Right lobe of liver (tissue), 6 donors: ENCODE results near the gene TBC1D8. TPM values are rescaled to one million over a fixed set of nuclear protein-coding genes. Genes with fewer than 3 reads are reported as not detected.
A peak's percentile ranks its signal among the peaks of the same experiment; 100 is the strongest.

ENCODE experiments used
- ATAC-seq, 4 donors: fragments of 200-7000 bp; cut with Tn5 transposase; one replicate each; pipeline ENCODE4 v1.9.1; 2020; ENCODE audit warnings: mild to moderate bottlenecking in 4 of 4, moderate library complexity in 4 of 4
- DNase-seq, 3 donors: peaks; one replicate each; pipeline ENCODE4 v3.0.0-alpha.2; 2020
- H3K27ac ChIP-seq, 3 donors: fragments of 200-600 bp; one replicate each; pipeline ENCODE4 v1.8.0; 2022
- H3K27me3 ChIP-seq, 2 donors: fragments of 200-600 bp; one replicate each; pipeline ENCODE4 v1.8.0; 2022
- H3K36me3 ChIP-seq, 4 donors: fragments of 200-600 bp; sonication (generic) in 1 of 4; one replicate each; pipeline versions ENCODE4 v1.5.1 to v1.8.0; 2017 to 2022; ENCODE audit warnings: control low read depth in 1 of 4
- H3K4me1 ChIP-seq, 4 donors: fragments of 200-600 bp; sonication (generic) in 1 of 4; one replicate each; pipeline versions ENCODE4 v1.5.1 to v1.8.0; 2017 to 2022; ENCODE audit warnings: control low read depth in 1 of 4
- H3K4me3 ChIP-seq, 3 donors: fragments of 200-600 bp; one replicate each; pipeline ENCODE4 v1.8.0; 2022
- H3K9me3 ChIP-seq, 4 donors: fragments of 200-600 bp; sonication (generic) in 1 of 4; one replicate each; pipeline versions ENCODE4 v1.5.1 to v1.8.0; 2017 to 2022; ENCODE audit warnings: control low read depth in 1 of 4
- POLR2A ChIP-seq: fragments of 450-650 bp; IDR thresholded peaks from one replicate; pipeline ENCODE4 v1.6.1; 2017; ENCODE audit warnings: antibody characterized with exemption, mild to moderate bottlenecking
- WGBS: methylation state at CpG from one replicate; pipeline ENCODE4 v1.1.6; 2018; ENCODE audit warnings: low coverage, low lambda C conversion rate; ENCODE audit not compliant: insufficient coverage; ENCODE audit errors: missing lambda C conversion rate; 5-methylcytosine and 5-hydroxymethylcytosine counted together
- intact Hi-C, 2 donors: fragments of 100-400 bp; cut with DNase I; formaldehyde crosslinking; loops; one replicate each; pipeline versions ENCODE4 v1.11.2 to v1.14.1; 2022
- total RNA-seq, 6 experiments: library from RNA; depleted of rRNA in 2 of 6; stranded (reverse); fragments of >200 nt in 2 of 6; fragmentation: NEBNext Ultra II Directional in 3 of 6; extraction: Animal tissue kit (Norgen Biotek cat#: 25700) in 3 of 6; gene quantifications; one replicate each; pipeline versions ENCODE4 v1.1.0 to v1.2.4, GENCODE V29; 2016 to 2023
- TF ChIP-seq, protein P1 (sequence below), 4 donors: fragments of 200-600 bp in 3 of 4; fragments of 450-650 bp in 1 of 4; IDR thresholded peaks; one replicate each; pipeline versions ENCODE4 v1.5.1 to v1.8.0; 2016 to 2022; ENCODE audit warnings: antibody characterized with exemption in 4 of 4, mild to moderate bottlenecking in 2 of 4
- donor health status: DM: no; HTN: yes; CAD: no.
- donor health status: DM: no; HTN: no; CAD: no.
- donor health status: DM: no; HTN: no; CAD: no.
- donor health status: DM: no; HTN: yes; CAD: no.
- donor health status: DM: no; HTN: yes; CAD: no.

TBC1D8 gene
- total RNA-seq, 6 experiments from 2014 or later, result 17.3 to 31.2 (median 21.5) TPM

DNA sequence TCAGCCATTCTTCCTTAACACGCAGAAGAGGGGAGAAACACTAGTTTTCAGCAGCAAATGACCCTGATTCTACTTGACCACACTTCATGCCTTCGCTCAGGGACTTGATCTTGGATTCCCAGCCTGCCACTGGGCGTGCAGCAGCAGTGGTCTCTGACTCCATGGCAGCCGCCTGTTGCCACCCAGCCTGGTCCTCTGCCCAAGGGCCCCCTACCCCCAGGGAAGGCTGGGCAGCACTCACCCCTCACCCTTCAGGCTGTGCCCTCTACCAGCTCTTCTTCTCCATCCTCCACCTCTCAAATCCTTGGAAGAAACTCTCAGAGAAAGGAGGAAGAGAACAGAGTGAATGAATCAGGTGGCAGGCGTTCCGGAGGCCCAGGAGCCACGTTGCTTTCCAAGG, 181.2 kb downstream of the TBC1D8 start:
- no peak overlapping the region for H3K27ac ChIP-seq
- H3K4me3 ChIP-seq, result no peak overlapping the region
- no peaks in the 10 kb centered on the region for H3K9me3 ChIP-seq
- no peaks in the 10 kb centered on the region for H3K4me1 ChIP-seq
- TF ChIP-seq POLR2A, result no peak
- DNase-seq (no peak), ATAC-seq (no peak)
- no peaks in the 10 kb centered on the region for H3K27me3 ChIP-seq
- intact Hi-C loops, result no loop called here
- peaks cover 0 to 26% (median 0%) of the 10 kb centered on the region in 4 donors for H3K36me3 ChIP-seq
- 100% methylated on average over 1 of the region's 7 CpGs for WGBS

- Histone ChIP-seq H3K27me3 (no peaks in the 10 kb centered on the region), H3K4me3 (no peak overlapping the region), H3K4me1 (no peaks in the 10 kb centered on the region), H3K9me3 (no peaks in the 10 kb centered on the region), H3K36me3 (peaks cover 0 to 18% (median 0%) of the 10 kb centered on the region in 4 donors), H3K27ac (no peak overlapping the region)
- TF ChIP-seq POLR2A, result no peak
- TF ChIP-seq, protein P1, sequence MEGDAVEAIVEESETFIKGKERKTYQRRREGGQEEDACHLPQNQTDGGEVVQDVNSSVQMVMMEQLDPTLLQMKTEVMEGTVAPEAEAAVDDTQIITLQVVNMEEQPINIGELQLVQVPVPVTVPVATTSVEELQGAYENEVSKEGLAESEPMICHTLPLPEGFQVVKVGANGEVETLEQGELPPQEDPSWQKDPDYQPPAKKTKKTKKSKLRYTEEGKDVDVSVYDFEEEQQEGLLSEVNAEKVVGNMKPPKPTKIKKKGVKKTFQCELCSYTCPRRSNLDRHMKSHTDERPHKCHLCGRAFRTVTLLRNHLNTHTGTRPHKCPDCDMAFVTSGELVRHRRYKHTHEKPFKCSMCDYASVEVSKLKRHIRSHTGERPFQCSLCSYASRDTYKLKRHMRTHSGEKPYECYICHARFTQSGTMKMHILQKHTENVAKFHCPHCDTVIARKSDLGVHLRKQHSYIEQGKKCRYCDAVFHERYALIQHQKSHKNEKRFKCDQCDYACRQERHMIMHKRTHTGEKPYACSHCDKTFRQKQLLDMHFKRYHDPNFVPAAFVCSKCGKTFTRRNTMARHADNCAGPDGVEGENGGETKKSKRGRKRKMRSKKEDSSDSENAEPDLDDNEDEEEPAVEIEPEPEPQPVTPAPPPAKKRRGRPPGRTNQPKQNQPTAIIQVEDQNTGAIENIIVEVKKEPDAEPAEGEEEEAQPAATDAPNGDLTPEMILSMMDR (IDR thresholded peaks at IDR 0.05), result no peak
- no peak for DNase-seq
- WGBS, result 88% methylated on average over 19 of the region's 28 CpGs
- peak in 3 of 4 donors; percentile 40 to 54 (median 40) for ATAC-seq
- intact Hi-C loops, result no loop called here
These were observed 182.7 kb downstream of the TBC1D8 start for GRCh38 chr2:100968146-100969145.

DNA sequence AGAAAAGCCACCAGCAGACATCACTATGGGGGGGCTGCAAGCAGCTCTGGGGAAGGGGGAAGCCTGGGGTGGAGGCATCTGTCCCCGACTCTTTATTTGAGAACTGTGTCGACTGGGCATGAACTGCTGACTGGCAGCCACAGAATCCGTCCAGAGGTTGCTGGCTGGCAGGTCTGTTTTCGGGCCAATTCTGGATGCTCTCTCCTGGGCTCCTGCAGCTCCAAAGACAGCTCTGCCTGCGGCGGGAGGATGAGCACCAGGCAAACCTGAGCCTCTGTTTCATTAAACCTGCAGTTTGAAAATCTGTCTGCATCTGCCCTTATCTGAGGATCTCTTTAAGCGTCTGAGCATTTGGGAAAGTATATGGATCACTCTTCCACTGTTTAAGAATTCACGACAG, 183.5 kb downstream of the TBC1D8 start:
- Histone ChIP-seq H3K9me3 (no peaks in the 10 kb centered on the region), H3K27ac (no peak overlapping the region), H3K4me1 (no peaks in the 10 kb centered on the region), H3K4me3 (no peak overlapping the region), H3K36me3 (peaks cover 0 to 15% (median 0%) of the 10 kb centered on the region in 4 donors), H3K27me3 (no peaks in the 10 kb centered on the region)
- ATAC-seq (peak in 2 of 4 donors; percentile 22), DNase-seq (no peak)
- WGBS, result 76% methylated on average over 5 of the region's 8 CpGs
- TF ChIP-seq, protein P1 (IDR thresholded peaks at IDR 0.05), result no peak
- TF ChIP-seq POLR2A, result no peak
- intact Hi-C loops, result no loop called here

GRCh38 chr2:100965596-100965995, 185.6 kb downstream of the TBC1D8 start:
- H3K27me3 ChIP-seq, result no peaks in the 10 kb centered on the region
- H3K27ac ChIP-seq, result no peak overlapping the region
- H3K9me3 ChIP-seq, result no peaks in the 10 kb centered on the region
- H3K36me3 ChIP-seq, result peaks cover 0 to 5% (median 0%) of the 10 kb centered on the region in 4 donors
- no peak for TF ChIP-seq POLR2A
- TF ChIP-seq, protein P1 (IDR thresholded peaks at IDR 0.05), result no peak
- ATAC-seq (no peak), DNase-seq (no peak)
- intact Hi-C loops, result no loop called here
- no peaks in the 10 kb centered on the region for H3K4me1 ChIP-seq
- 100% methylated on average over 4 of the region's 5 CpGs for WGBS
- no peak overlapping the region for H3K4me3 ChIP-seq

DNA sequence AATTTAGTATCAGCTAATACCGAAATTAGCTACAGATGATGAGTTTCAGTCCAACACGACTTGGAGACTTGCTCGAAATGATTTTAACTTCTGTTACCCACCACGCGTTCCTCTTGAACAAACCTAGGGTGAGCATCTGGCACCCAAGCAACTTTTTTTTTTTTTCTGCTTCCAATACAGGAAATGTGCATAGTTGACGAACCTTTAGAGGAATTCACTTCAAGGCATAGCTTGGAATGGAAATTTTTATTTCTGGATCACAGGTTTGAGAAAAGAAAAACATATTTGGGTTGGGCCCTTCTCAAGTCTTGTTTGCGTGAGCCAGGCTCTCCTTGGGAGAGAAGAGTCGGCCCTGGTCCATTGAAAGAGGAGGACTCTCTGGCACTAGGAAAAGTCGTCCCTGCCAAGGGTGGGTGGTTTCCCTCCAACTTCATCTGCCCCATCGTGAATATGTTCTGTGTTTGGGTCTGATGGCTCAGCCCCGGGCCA, 186.5 kb downstream of the TBC1D8 start:
- no peak overlapping the region for H3K27ac ChIP-seq
- DNase-seq (no peak), ATAC-seq (no peak)
- TF ChIP-seq POLR2A, result no peak
- TF ChIP-seq, protein P1 (IDR thresholded peaks at IDR 0.05), result no peak
- H3K36me3 ChIP-seq, result peaks cover 0 to 5% (median 0%) of the 10 kb centered on the region in 4 donors
- intact Hi-C loops, result no loop called here
- H3K9me3 ChIP-seq, result no peaks in the 10 kb centered on the region
- H3K4me3 ChIP-seq, result no peak overlapping the region
- no peaks in the 10 kb centered on the region for H3K4me1 ChIP-seq
- 86% methylated on average over 9 of the region's 11 CpGs for WGBS
- no peaks in the 10 kb centered on the region for H3K27me3 ChIP-seq
